HG02678 (cell line): ENCODE data around the gene FNDC1.
"Not testable (repeated sequence)": the region's sequence is repeated elsewhere in the genome, so short reads cannot be mapped to it uniquely, and the experiment has no call there.

Experiments
- ATAC-seq: cut with Tn5 transposase; IDR thresholded peaks from one replicate; pipeline ENCODE4 v1.9.1; 2021; ENCODE audit warnings: mild to moderate bottlenecking, moderate library complexity; ENCODE audit not compliant: unreplicated experiment

The FNDC1 gene

GRCh38 chr6:159255434-159255951, 86.3 kb downstream of the FNDC1 start:
- no peak for ATAC-seq

- ATAC-seq, result no peak
Observed at GRCh38 chr6:159256128-159256527, 86.9 kb downstream of the FNDC1 start.

- no peak for ATAC-seq
Observed at GRCh38 chr6:159257846-159258245, 88.6 kb downstream of the FNDC1 start.

GRCh38 chr6:159259441-159260125, 90.4 kb downstream of the FNDC1 start:
- ATAC-seq, result no peak

GRCh38 chr6:159260208-159260607, 91.0 kb downstream of the FNDC1 start:
- ATAC-seq, result no peak

GRCh38 chr6:159261995-159262394, 92.8 kb downstream of the FNDC1 start:
- no peak for ATAC-seq

GRCh38 chr6:159262586-159262985, 93.4 kb downstream of the FNDC1 start:
- ATAC-seq, result no peak

GRCh38 chr6:159267165-159267564, 98.0 kb downstream of the FNDC1 start:
- ATAC-seq, result no peak

GRCh38 chr6:159268511-159268910, 99.3 kb downstream of the FNDC1 start:
- ATAC-seq, result no peak

GRCh38 chr6:159271257-159271656, 102.1 kb downstream of the FNDC1 start:
- ATAC-seq, result no peak

GRCh38 chr6:159278626-159279025, 109.4 kb downstream of the FNDC1 start:
- ATAC-seq, result no peak

- ATAC-seq, result no peak
Observed at GRCh38 chr6:159279790-159280277, 110.6 kb downstream of the FNDC1 start.

- ATAC-seq, result no peak
Observed at GRCh38 chr6:159282421-159282820, 113.2 kb downstream of the FNDC1 start.

GRCh38 chr6:159284661-159285060, 115.5 kb downstream of the FNDC1 start:
- not testable (repeated sequence) for ATAC-seq

GRCh38 chr6:159298840-159299239, 129.6 kb downstream of the FNDC1 start:
- no peak for ATAC-seq

GRCh38 chr6:159299566-159299965, 130.4 kb downstream of the FNDC1 start:
- no peak for ATAC-seq

GRCh38 chr6:159301277-159301676, 132.1 kb downstream of the FNDC1 start:
- ATAC-seq, result no peak

GRCh38 chr6:159301810-159302593, 132.8 kb downstream of the FNDC1 start:
- ATAC-seq, result no peak

GRCh38 chr6:159302594-159302992, 133.4 kb downstream of the FNDC1 start:
- ATAC-seq, result no peak

GRCh38 chr6:159303159-159303558, 134.0 kb downstream of the FNDC1 start:
- ATAC-seq, result no peak

- no peak for ATAC-seq
Observed at GRCh38 chr6:159303784-159304183, 134.6 kb downstream of the FNDC1 start.

- no peak for ATAC-seq
Observed at GRCh38 chr6:159304641-159305040, 135.4 kb downstream of the FNDC1 start.
